WERI-Rb-1 (cell line): Measurements from ENCODE around the gene OLFM4.

Experiments
- DNase-seq: peaks from one replicate; pipeline ENCODE4 v3.0.0-alpha.2; 2020
- H3K27ac ChIP-seq: fragments of 250-450 bp; sonication (Bioruptor Pico); 2 replicates; pipeline ENCODE4 v1.5.1; 2020; ENCODE audit warnings: mild to moderate bottlenecking, moderate library complexity
- H3K27me3 ChIP-seq: fragments of 250-450 bp; sonication (Bioruptor Pico); 2 replicates; pipeline ENCODE4 v1.5.1; 2021; ENCODE audit warnings: mild to moderate bottlenecking, low read depth, moderate library complexity; ENCODE audit not compliant: insufficient read depth, severe bottlenecking
- H3K36me3 ChIP-seq: fragments of 250-450 bp; sonication (Bioruptor Pico); 2 replicates; pipeline ENCODE4 v1.5.1; 2020; ENCODE audit warnings: mild to moderate bottlenecking, moderate library complexity
- H3K4me3 ChIP-seq: 2 replicates; pipeline ENCODE4 v1.5.1; 2011; ENCODE audit warnings: low read depth, mild to moderate bottlenecking, control low read depth, low read length
- H3K9me3 ChIP-seq: fragments of 250-450 bp; sonication (Bioruptor Pico); 2 replicates; pipeline ENCODE4 v1.5.1; 2021; ENCODE audit warnings: mild to moderate bottlenecking, moderate library complexity; ENCODE audit not compliant: severe bottlenecking
- TF ChIP-seq, protein P1 (sequence below): IDR thresholded peaks from 2 replicates; pipeline ENCODE4 v1.5.1; 2011; ENCODE audit warnings: low read depth, mild to moderate bottlenecking, control low read depth, inconsistent platforms, low read length

Gene OLFM4

GRCh38 chr13:53028063-53028462 lies 550 bp upstream of the OLFM4 start:
- Histone ChIP-seq H3K36me3 (no peaks in the 10 kb centered on the region), H3K9me3 (no peaks in the 10 kb centered on the region), H3K27ac (no peak overlapping the region), H3K27me3 (no peaks in the 10 kb centered on the region), H3K4me3 (no peak overlapping the region)
- TF ChIP-seq, protein P1, sequence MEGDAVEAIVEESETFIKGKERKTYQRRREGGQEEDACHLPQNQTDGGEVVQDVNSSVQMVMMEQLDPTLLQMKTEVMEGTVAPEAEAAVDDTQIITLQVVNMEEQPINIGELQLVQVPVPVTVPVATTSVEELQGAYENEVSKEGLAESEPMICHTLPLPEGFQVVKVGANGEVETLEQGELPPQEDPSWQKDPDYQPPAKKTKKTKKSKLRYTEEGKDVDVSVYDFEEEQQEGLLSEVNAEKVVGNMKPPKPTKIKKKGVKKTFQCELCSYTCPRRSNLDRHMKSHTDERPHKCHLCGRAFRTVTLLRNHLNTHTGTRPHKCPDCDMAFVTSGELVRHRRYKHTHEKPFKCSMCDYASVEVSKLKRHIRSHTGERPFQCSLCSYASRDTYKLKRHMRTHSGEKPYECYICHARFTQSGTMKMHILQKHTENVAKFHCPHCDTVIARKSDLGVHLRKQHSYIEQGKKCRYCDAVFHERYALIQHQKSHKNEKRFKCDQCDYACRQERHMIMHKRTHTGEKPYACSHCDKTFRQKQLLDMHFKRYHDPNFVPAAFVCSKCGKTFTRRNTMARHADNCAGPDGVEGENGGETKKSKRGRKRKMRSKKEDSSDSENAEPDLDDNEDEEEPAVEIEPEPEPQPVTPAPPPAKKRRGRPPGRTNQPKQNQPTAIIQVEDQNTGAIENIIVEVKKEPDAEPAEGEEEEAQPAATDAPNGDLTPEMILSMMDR, result no peak
- DNase-seq, result no peak

DNA sequence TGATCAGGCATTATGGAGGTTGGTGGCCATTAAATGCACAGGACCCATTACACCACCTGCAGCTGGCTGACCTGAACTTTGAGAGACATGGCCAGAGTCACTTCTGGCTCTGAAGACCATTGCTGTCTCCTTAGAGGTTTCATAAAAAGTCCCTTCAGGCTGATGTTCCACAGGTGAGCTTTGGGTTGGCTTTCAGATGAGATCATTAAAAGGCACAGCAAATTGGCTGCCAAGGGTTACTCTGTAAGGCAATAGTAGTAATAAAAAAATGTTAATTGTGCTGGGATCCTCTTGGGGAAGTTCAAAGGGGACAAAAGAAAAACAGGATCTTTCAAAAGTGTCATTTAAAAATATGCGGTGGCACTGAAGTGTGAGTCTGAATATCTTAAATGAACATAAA lies 4.2 kb downstream of the OLFM4 start:
- H3K36me3 ChIP-seq, result no peaks in the 10 kb centered on the region
- no peaks in the 10 kb centered on the region for H3K27me3 ChIP-seq
- no peak for DNase-seq
- H3K9me3 ChIP-seq, result no peaks in the 10 kb centered on the region
- no peak overlapping the region for H3K4me3 ChIP-seq
- TF ChIP-seq, protein P1, result no peak
- H3K27ac ChIP-seq, result no peak overlapping the region

DNA sequence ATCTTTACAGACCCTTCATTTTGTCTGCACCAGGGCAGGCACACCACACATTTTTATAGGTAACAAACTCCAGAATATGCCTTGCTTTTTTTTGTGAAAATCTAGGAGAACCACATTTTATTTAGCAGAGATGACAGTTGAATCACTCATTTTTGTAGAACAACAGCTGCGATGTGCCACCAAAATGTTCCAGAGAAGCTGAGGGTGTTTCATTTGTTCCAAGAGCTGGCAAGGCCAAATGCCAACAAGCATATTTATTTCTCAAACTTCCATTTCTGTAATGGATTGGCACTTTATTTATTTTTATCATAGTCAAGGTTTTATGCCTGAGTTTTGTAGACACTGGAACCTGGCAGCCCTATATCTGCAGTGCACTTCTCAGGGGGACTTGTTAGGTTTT lies 10.4 kb downstream of the OLFM4 start:
- DNase-seq, result no peak
- TF ChIP-seq, protein P1, result no peak
- Histone ChIP-seq H3K4me3 (no peak overlapping the region), H3K27ac (no peak overlapping the region), H3K36me3 (no peaks in the 10 kb centered on the region), H3K27me3 (no peaks in the 10 kb centered on the region), H3K9me3 (no peaks in the 10 kb centered on the region)

DNA sequence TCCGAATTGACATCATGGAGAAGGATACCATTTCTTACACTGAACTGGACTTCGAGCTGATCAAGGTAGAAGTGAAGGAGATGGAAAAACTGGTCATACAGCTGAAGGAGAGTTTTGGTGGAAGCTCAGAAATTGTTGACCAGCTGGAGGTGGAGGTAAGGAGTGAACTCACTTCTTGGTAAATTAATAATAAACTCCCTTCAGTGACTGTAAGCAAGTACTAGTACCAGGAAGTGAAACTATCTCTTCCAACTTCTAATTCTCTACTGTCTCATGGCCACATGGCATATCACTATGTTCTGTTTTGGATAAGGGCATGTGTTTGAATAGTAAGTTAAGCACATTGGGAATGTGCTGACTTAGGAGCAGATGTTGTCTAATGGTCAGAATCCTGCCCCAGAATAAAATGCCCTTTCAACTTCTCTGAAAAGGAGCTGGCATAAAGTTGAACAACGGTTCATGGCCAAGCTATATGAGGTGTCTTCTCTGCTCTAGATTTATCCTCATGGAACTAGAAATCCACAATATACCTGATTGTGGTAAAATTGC lies 13.4 kb downstream of the OLFM4 start:
- Histone ChIP-seq H3K27ac (no peak overlapping the region), H3K9me3 (no peaks in the 10 kb centered on the region), H3K27me3 (no peaks in the 10 kb centered on the region), H3K4me3 (no peak overlapping the region), H3K36me3 (no peaks in the 10 kb centered on the region)
- TF ChIP-seq, protein P1, result no peak
- no peak for DNase-seq

GRCh38 chr13:53042877-53043276 lies 14.3 kb downstream of the OLFM4 start:
- no peaks in the 10 kb centered on the region for H3K27me3 ChIP-seq
- no peaks in the 10 kb centered on the region for H3K36me3 ChIP-seq
- H3K27ac ChIP-seq, result no peak overlapping the region
- TF ChIP-seq, protein P1, result no peak
- H3K9me3 ChIP-seq, result no peaks in the 10 kb centered on the region
- no peak overlapping the region for H3K4me3 ChIP-seq
- no peak for DNase-seq

GRCh38 chr13:53043398-53043797 lies 14.8 kb downstream of the OLFM4 start:
- Histone ChIP-seq H3K27me3 (no peaks in the 10 kb centered on the region), H3K36me3 (no peaks in the 10 kb centered on the region), H3K9me3 (no peaks in the 10 kb centered on the region), H3K4me3 (no peak overlapping the region), H3K27ac (no peak overlapping the region)
- TF ChIP-seq, protein P1, result no peak
- DNase-seq, result no peak
